Activated CD8-positive, alpha-beta memory T cell treated with anti-CD3 and anti-CD28 coated beads for 36 hours (primary cell): ENCODE measurements around the gene OR3A2. TPM values are rescaled to one million over a fixed set of nuclear protein-coding genes. Genes with fewer than 3 reads are reported as not detected.
"Not testable (repeated sequence)": the region's sequence is repeated elsewhere in the genome, so short reads cannot be mapped to it uniquely, and the experiment has no call there.

Source experiments
- CTCF ChIA-PET: fragments of 350-600 bp; sonication (Branson Sonifier 250); formaldehyde crosslinking; loops from one replicate; lab custom pipeline; 2021; ENCODE audit warnings: antibody characterized with exemption; lab: Charles Lee
- POLR2A ChIA-PET: fragments of 350-600 bp; sonication (Branson Sonifier 250); formaldehyde crosslinking; loops from one replicate; lab custom pipeline; 2021; ENCODE audit warnings: antibody characterized with exemption; lab: Charles Lee
- total RNA-seq, 2 experiments: library from RNA; stranded (reverse); gene quantifications; one replicate each; pipeline ENCODE4 v1.2.3, GENCODE V29; 2021

OR3A2 gene
- total RNA-seq: 1 to 10 TPM; 5.3 to 5.6 TPM

- ChIA-PET CTCF (no interaction called here), POLR2A (no interaction called here)
Observed at GRCh38 chr17:3385869-3386816, at the start of gene OR3A2. TSS of gene OR3A2 (minus strand) at chr17:3386308.

- POLR2A ChIA-PET: no interaction called here
- CTCF ChIA-PET: no interaction called here
Observed at GRCh38 chr17:3433741-3434140, 47.6 kb upstream of the OR3A2 start, which contains the start of gene OR1E2. TSS of gene OR1E2 (minus strand) at chr17:3433841. CDS start at chr17:3433841, 0 bp downstream.

- POLR2A ChIA-PET, CTCF ChIA-PET: not testable (repeated sequence)
Observed at GRCh38 chr17:3433215-3433614, 47.1 kb upstream of the OR3A2 start.

GRCh38 chr17:3418222-3418621 lies 32.1 kb upstream of the OR3A2 start:
- ChIA-PET POLR2A (no interaction called here), CTCF (no interaction called here)

GRCh38 chr17:3415610-3416009 lies 29.5 kb upstream of the OR3A2 start:
- POLR2A ChIA-PET: no interaction called here
- CTCF ChIA-PET: interaction anchor here (0.8 kb wide), 1 partner anchor 567 kb away, joined by 3 read pairs; no protein-coding TSS in a partner anchor

GRCh38 chr17:3412216-3412615 lies 26.1 kb upstream of the OR3A2 start:
- POLR2A ChIA-PET, CTCF ChIA-PET: not testable (repeated sequence)

GRCh38 chr17:3411070-3411469 lies 25.0 kb upstream of the OR3A2 start, which contains the start of gene OR3A3:
TSS of gene OR3A3 (plus strand) at chr17:3411370.
- ChIA-PET POLR2A (no interaction called here), CTCF (no interaction called here)

- POLR2A ChIA-PET, CTCF ChIA-PET: not testable (repeated sequence)
Observed at GRCh38 chr17:3403856-3404255, 17.7 kb upstream of the OR3A2 start.

- POLR2A ChIA-PET: no interaction called here
- CTCF ChIA-PET: no interaction called here
Observed at GRCh38 chr17:3401786-3402185, 15.7 kb upstream of the OR3A2 start.

- ChIA-PET POLR2A (no interaction called here), CTCF (no interaction called here)
Observed at GRCh38 chr17:3400055-3400454, 13.9 kb upstream of the OR3A2 start.

- ChIA-PET POLR2A (no interaction called here), CTCF (no interaction called here)
Observed at GRCh38 chr17:3398310-3398709, 12.2 kb upstream of the OR3A2 start, which contains the start of gene OR1E1. TSS of gene OR1E1 (minus strand) at chr17:3398410. CDS start at chr17:3398410, 0 bp downstream.

GRCh38 chr17:3397801-3398200 lies 11.7 kb upstream of the OR3A2 start:
- CTCF ChIA-PET, POLR2A ChIA-PET: not testable (repeated sequence)

- ChIA-PET POLR2A (no interaction called here), CTCF (no interaction called here)
Observed at GRCh38 chr17:3389791-3390190, 3.7 kb upstream of the OR3A2 start.

GRCh38 chr17:3381957-3382356 lies 4.2 kb downstream of the OR3A2 start:
- CTCF ChIA-PET: no interaction called here
- POLR2A ChIA-PET: no interaction called here

GRCh38 chr17:3378321-3378720 lies 7.8 kb downstream of the OR3A2 start:
- ChIA-PET CTCF (no interaction called here), POLR2A (no interaction called here)

GRCh38 chr17:3371167-3371566 lies 14.9 kb downstream of the OR3A2 start:
- POLR2A ChIA-PET, CTCF ChIA-PET: not testable (repeated sequence)

GRCh38 chr17:3342782-3343181 lies 43.3 kb downstream of the OR3A2 start:
- POLR2A ChIA-PET, CTCF ChIA-PET: not testable (repeated sequence)

GRCh38 chr17:3335876-3336275 lies 50.2 kb downstream of the OR3A2 start:
- ChIA-PET POLR2A (no interaction called here), CTCF (no interaction called here)

GRCh38 chr17:3318336-3318735 lies 67.8 kb downstream of the OR3A2 start:
- POLR2A ChIA-PET: no interaction called here
- CTCF ChIA-PET: no interaction called here

- ChIA-PET CTCF (no interaction called here), POLR2A (no interaction called here)
Observed at GRCh38 chr17:3316836-3317235, 69.3 kb downstream of the OR3A2 start.

GRCh38 chr17:3308603-3309002 lies 77.5 kb downstream of the OR3A2 start:
- POLR2A ChIA-PET: no interaction called here
- CTCF ChIA-PET: no interaction called here
